HepG2 (cell line): ENCODE data around the gene FAHD1. TPM values are rescaled to one million over a fixed set of nuclear protein-coding genes. Genes with fewer than 3 reads are reported as not detected.

ENCODE experiments used
- ARID3A ChIP-seq: IDR thresholded peaks from 2 replicates; pipeline ENCODE4 v1.6.1; 2012; ENCODE audit warnings: low read depth, low read length, improper control_type of control experiment
- ASH2L ChIP-seq: fragments of 300-600, 200-600 bp; sonication (generic); IDR thresholded peaks from 2 replicates; pipeline ENCODE4 v1.7.0; 2017; ENCODE audit warnings: low read depth, mild to moderate bottlenecking, moderate library complexity, mixed read lengths, low read length; ENCODE audit not compliant: insufficient read length
- CEBPB ChIP-seq: IDR thresholded peaks from 2 replicates; pipeline ENCODE4 v1.6.1; 2011; ENCODE audit warnings: low read depth, low read length, improper control_type of control experiment, borderline replicate concordance
- ELF1 ChIP-seq: sonication (generic); formaldehyde crosslinking; IDR thresholded peaks from 2 replicates; pipeline ENCODE4 v1.4.0; 2020; ENCODE audit warnings: missing genetic modification reagents
- ETV6 ChIP-seq: sonication (generic); formaldehyde crosslinking; conservative IDR thresholded peaks from 2 replicates; pipeline ENCODE4 v1.4.0; 2020; ENCODE audit warnings: missing genetic modification reagents
- FOSL2 ChIP-seq: sonication (generic); formaldehyde crosslinking; IDR thresholded peaks from 2 replicates; pipeline ENCODE4 v1.4.0; 2020; ENCODE audit warnings: missing genetic modification reagents
- GABPB1 ChIP-seq: IDR thresholded peaks from 2 replicates; pipeline ENCODE4 v1.6.1; 2016; ENCODE audit warnings: mild to moderate bottlenecking, missing genetic modification reagents, moderate library complexity, missing compliant biosample characterization
- HMG20A ChIP-seq: IDR thresholded peaks from 2 replicates; pipeline ENCODE4 v1.6.1; 2016; ENCODE audit warnings: borderline replicate concordance
- JUND ChIP-seq: sonication (generic); formaldehyde crosslinking; IDR thresholded peaks from 2 replicates; pipeline ENCODE4 v1.8.0; 2022; ENCODE audit warnings: mild to moderate bottlenecking, missing genetic modification reagents
- MED13 ChIP-seq: sonication (generic); formaldehyde crosslinking; IDR thresholded peaks from 2 replicates; pipeline ENCODE4 v1.5.0; 2020; ENCODE audit warnings: missing genetic modification reagents
- NFE2L2 ChIP-seq: fragments of 150-350 bp; IDR thresholded peaks from 2 replicates; pipeline ENCODE4 v1.6.1; 2014; ENCODE audit warnings: low read length
- NR2F6 ChIP-seq, 2 experiments: IDR thresholded peaks; 2 replicates each; pipeline ENCODE4 v1.6.1; 2016; ENCODE audit warnings: antibody characterized with exemption in 1 of 2, mild to moderate bottlenecking in 1 of 2
- PAXIP1 ChIP-seq: sonication (generic); formaldehyde crosslinking; conservative IDR thresholded peaks from 2 replicates; pipeline ENCODE4 v1.4.0; 2020; ENCODE audit warnings: mild to moderate bottlenecking, missing genetic modification reagents, moderate library complexity
- SP2 ChIP-seq: sonication (generic); formaldehyde crosslinking; IDR thresholded peaks from 2 replicates; pipeline ENCODE4 v1.5.1; 2020; ENCODE audit warnings: mild to moderate bottlenecking, missing genetic modification reagents
- SP5 ChIP-seq: IDR thresholded peaks from 2 replicates; pipeline ENCODE4 v1.6.1; 2016; ENCODE audit warnings: low read depth, borderline replicate concordance
- STAG1 ChIP-seq: sonication (generic); formaldehyde crosslinking; IDR thresholded peaks from 2 replicates; pipeline ENCODE4 v1.4.0; 2020; ENCODE audit warnings: missing genetic modification reagents
- WIZ ChIP-seq: sonication (generic); formaldehyde crosslinking; IDR thresholded peaks from 2 replicates; pipeline ENCODE4 v1.5.1; 2020; ENCODE audit warnings: mild to moderate bottlenecking, missing genetic modification reagents
- ZFP36L1 ChIP-seq: sonication (generic); formaldehyde crosslinking; IDR thresholded peaks from 2 replicates; pipeline ENCODE4 v1.8.0; 2022; ENCODE audit warnings: mild to moderate bottlenecking, missing genetic modification reagents, moderate library complexity
- ZNF101 ChIP-seq: sonication (generic); formaldehyde crosslinking; IDR thresholded peaks from 2 replicates; pipeline ENCODE4 v1.4.0; 2020; ENCODE audit warnings: mild to moderate bottlenecking, low read depth, missing genetic modification reagents, borderline replicate concordance
- ZNF354B ChIP-seq: sonication (generic); formaldehyde crosslinking; IDR thresholded peaks from 2 replicates; pipeline ENCODE4 v1.8.0; 2022; ENCODE audit warnings: mild to moderate bottlenecking, missing genetic modification reagents
- ZNF530 ChIP-seq: sonication (generic); formaldehyde crosslinking; IDR thresholded peaks from 2 replicates; pipeline ENCODE4 v1.5.0; 2020; ENCODE audit warnings: low read depth, mild to moderate bottlenecking, missing genetic modification reagents
- ZNF558 ChIP-seq: sonication (generic); formaldehyde crosslinking; IDR thresholded peaks from 2 replicates; pipeline ENCODE4 v1.9.0; 2022; ENCODE audit warnings: mild to moderate bottlenecking, missing genetic modification reagents, borderline replicate concordance
- ZNF7 ChIP-seq: IDR thresholded peaks from 2 replicates; pipeline ENCODE4 v1.6.1; 2016; ENCODE audit warnings: missing biosample characterization, missing genetic modification reagents
- ZNF761 ChIP-seq: sonication (generic); formaldehyde crosslinking; conservative IDR thresholded peaks from 2 replicates; pipeline ENCODE4 v1.4.0; 2020; ENCODE audit warnings: mild to moderate bottlenecking, missing genetic modification reagents
- polyA plus RNA-seq, 8 experiments: library from polyadenylated mRNA; depleted of rRNA in 3 of 8; stranded (reverse) in 7 of 8; unstranded in 1 of 8; fragments of >200 nt; fragmentation: Illumina TruSeq in 4 of 8; extraction: Trizol in 4 of 8; gene quantifications; 2 replicates each; pipeline versions ENCODE4 v1.2.1 to v1.2.3, GENCODE V29; 2011 to 2016; ENCODE audit warnings: low read depth in 4 of 8, missing spikeins in 1 of 8, mixed read lengths in 1 of 8; ENCODE audit not compliant: insufficient read depth in 1 of 8
- total RNA-seq, 5 experiments: library from RNA; depleted of rRNA; stranded (reverse); fragments of >200 nt; fragmentation: Illumina TruSeq; extraction: Trizol; gene quantifications; 2 replicates each; pipeline ENCODE4 v1.2.3, GENCODE V29; 2016; ENCODE audit warnings: low read depth in 1 of 5

FAHD1 gene
- total and polyA plus RNA-seq, 2 of the 13 experiments (the other 11 are each of a cell fraction or from before 2014, with no cell fraction given): 39.0 to 45.3 TPM

GRCh38 chr16:1870365-1871082, 43.5 kb downstream of the FAHD1 start (continued):
- TF ChIP-seq ZNF558 (CRISPR knock-in tag): no peak
- 0 out of 2 replicates have a peak, but pooled peaks have one; percentile 69 for TF ChIP-seq ARID3A
- peak; percentile 86 for TF ChIP-seq CEBPB
- no peak for TF ChIP-seq MED13
- no peak for TF ChIP-seq WIZ (CRISPR knock-in tag)
- TF ChIP-seq ZNF7: no peak
- TF ChIP-seq ZNF761 (CRISPR knock-in tag): no peak
- TF ChIP-seq ZNF530 (CRISPR knock-in tag): no peak
- peak; percentile 41 for TF ChIP-seq NR2F6 (IDR thresholded peaks at IDR 0.05)
- no peak for TF ChIP-seq NR2F6 (CRISPR knock-in tag; IDR thresholded peaks at IDR 0.05)
- peak; percentile 62; the same call in 1 of the 2 replicates for TF ChIP-seq PAXIP1
- peak; percentile 96 for TF ChIP-seq FOSL2 (CRISPR knock-in tag)
- peak; percentile 18 for TF ChIP-seq JUND (CRISPR knock-in tag)
- no peak for TF ChIP-seq ZNF354B (CRISPR knock-in tag)
- TF ChIP-seq NFE2L2: 0 out of 2 replicates have a peak, but pooled peaks have one; percentile 20
- TF ChIP-seq ZFP36L1 (CRISPR knock-in tag): no peak
- TF ChIP-seq ETV6 (CRISPR knock-in tag): no peak
- TF ChIP-seq HMG20A (CRISPR knock-in tag): peak; percentile 30; the same call in 1 of the 2 replicates
- TF ChIP-seq GABPB1: no peak
- 0 out of 2 replicates have a peak, but pooled peaks have one; percentile 46 for TF ChIP-seq SP5 (CRISPR knock-in tag)
- no peak for TF ChIP-seq SP2
- peak; percentile 37 for TF ChIP-seq ASH2L
- TF ChIP-seq ZNF101 (CRISPR knock-in tag): no peak
- TF ChIP-seq STAG1 (CRISPR knock-in tag): no peak
- TF ChIP-seq ELF1 (CRISPR knock-in tag): no peak
